ENCODE data around the gene KMT2D. TPM values are rescaled to one million over a fixed set of nuclear protein-coding genes. Genes with fewer than 3 reads are reported as not detected.
A peak's percentile ranks its signal among the peaks of the same experiment; 100 is the strongest.

Gene KMT2D
- total and polyA plus RNA-seq, 2 experiments from 2014 or later: 8.2 to 10.3 TPM

- H3K4me1 ChIP-seq (ENCODE audit: insufficient read depth): peaks cover 13% of the 10 kb centered on the region
- no peak overlapping the region for H2AFZ ChIP-seq
- H3K9me2 ChIP-seq (ENCODE audit: insufficient read depth): no peaks in the 10 kb centered on the region
- WGBS, 2 experiments (ENCODE audit: low coverage in 1 of 2, low lambda C conversion rate in 2 of 2, missing lambda C conversion rate in 2 of 2): 80 to 88% methylated on average over 9 to 11 of the region's 11 CpGs
- TF ChIP-seq EZH2phosphoT487 (IDR thresholded peaks at IDR 0.05; ENCODE audit: insufficient read depth, low read depth): no peak
- no peak for TF ChIP-seq EZH2 (IDR thresholded peaks at IDR 0.05; ENCODE audit: insufficient read depth, poor library complexity, severe bottlenecking)
- no peak overlapping the region for H3K9ac ChIP-seq
- H3K27ac ChIP-seq: no peak overlapping the region
- H3F3A ChIP-seq (ENCODE audit: insufficient read depth): peaks cover 26% of the 10 kb centered on the region; the same call in 1 of the 2 replicates
- no peak for DNase-seq
- H3K9me3 ChIP-seq (ENCODE audit: low read depth): no peaks in the 10 kb centered on the region
- H3K36me3 ChIP-seq (ENCODE audit: low read depth): peaks cover 26% of the 10 kb centered on the region
- in situ Hi-C loops (cut with MboI): no loop called here
- no peaks in the 10 kb centered on the region for H4K20me1 ChIP-seq (ENCODE audit: insufficient read depth)
- no peak overlapping the region for H3K4me2 ChIP-seq (ENCODE audit: unreplicated experiment)
- H3K27me3 ChIP-seq (replicated peaks; ENCODE audit: insufficient read depth): no peaks in the 10 kb centered on the region
- no peak overlapping the region for H3K4me3 ChIP-seq
- peaks cover 16% of the 10 kb centered on the region for H3K79me2 ChIP-seq (ENCODE audit: insufficient read depth)
These were observed 39.2 kb downstream of the KMT2D start for GRCh38 chr12:49021292-49021915.

DNA sequence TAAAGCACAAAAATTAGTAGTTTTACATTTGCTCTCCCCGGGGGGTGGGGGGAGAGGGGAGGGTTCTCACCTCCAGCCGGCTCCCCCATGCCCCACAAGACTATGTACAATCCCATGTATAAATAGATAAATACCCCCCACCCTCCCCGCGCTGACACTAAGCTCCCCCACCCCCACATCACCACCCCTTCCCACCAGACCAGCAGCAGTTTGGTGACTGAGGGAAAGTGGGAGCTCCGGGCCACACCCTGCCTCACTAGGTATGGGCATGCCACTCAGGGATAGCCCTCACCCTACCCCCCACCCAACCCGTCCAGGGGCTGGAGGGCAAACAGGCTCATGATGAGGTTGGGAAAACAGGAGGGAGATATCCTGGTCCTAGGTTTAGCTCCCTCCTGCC, 40.2 kb downstream of the KMT2D start:
- Histone ChIP-seq H3K4me1 (ENCODE audit: insufficient read depth) (peaks cover 13% of the 10 kb centered on the region), H3K27me3 (replicated peaks; ENCODE audit: insufficient read depth) (no peaks in the 10 kb centered on the region), H3K36me3 (ENCODE audit: low read depth) (peaks cover 21% of the 10 kb centered on the region), H3K79me2 (ENCODE audit: insufficient read depth) (peaks cover 26% of the 10 kb centered on the region), H2AFZ (no peak overlapping the region), H3K4me3 (no peak overlapping the region), H3F3A (ENCODE audit: insufficient read depth) (peaks cover 26% of the 10 kb centered on the region; the same call in 1 of the 2 replicates), H3K9ac (no peak overlapping the region), H3K9me3 (ENCODE audit: low read depth) (no peaks in the 10 kb centered on the region), H4K20me1 (ENCODE audit: insufficient read depth) (no peaks in the 10 kb centered on the region), H3K27ac (no peak overlapping the region), H3K9me2 (ENCODE audit: insufficient read depth) (no peaks in the 10 kb centered on the region), H3K4me2 (ENCODE audit: unreplicated experiment) (no peak overlapping the region)
- no peak for DNase-seq
- in situ Hi-C loops (cut with MboI): no loop called here
- 75 to 84% methylated on average over 4 to 6 of the region's 6 CpGs for WGBS, 2 experiments (ENCODE audit: low coverage in 1 of 2, low lambda C conversion rate in 2 of 2, missing lambda C conversion rate in 2 of 2)
- no peak for TF ChIP-seq EZH2 (IDR thresholded peaks at IDR 0.05; ENCODE audit: insufficient read depth, poor library complexity, severe bottlenecking)
- TF ChIP-seq EZH2phosphoT487 (IDR thresholded peaks at IDR 0.05; ENCODE audit: insufficient read depth, low read depth): no peak

GRCh38 chr12:49019443-49020324, 40.9 kb downstream of the KMT2D start:
- Histone ChIP-seq H3K9me2 (ENCODE audit: insufficient read depth) (no peaks in the 10 kb centered on the region), H3K4me1 (ENCODE audit: insufficient read depth) (peaks cover 13% of the 10 kb centered on the region), H4K20me1 (ENCODE audit: insufficient read depth) (no peaks in the 10 kb centered on the region), H2AFZ (no peak overlapping the region), H3K36me3 (ENCODE audit: low read depth) (peaks cover 14% of the 10 kb centered on the region), H3K4me2 (ENCODE audit: unreplicated experiment) (peak overlapping the region; percentile 91), H3K9ac (peak overlapping the region; percentile 98), H3K27me3 (replicated peaks; ENCODE audit: insufficient read depth) (no peaks in the 10 kb centered on the region), H3K79me2 (ENCODE audit: insufficient read depth) (peaks cover 33% of the 10 kb centered on the region), H3K27ac (peak overlapping the region; percentile 99), H3K9me3 (ENCODE audit: low read depth) (no peaks in the 10 kb centered on the region), H3F3A (ENCODE audit: insufficient read depth) (peaks cover 26% of the 10 kb centered on the region; the same call in 1 of the 2 replicates), H3K4me3 (peak overlapping the region; percentile 88)
- TF ChIP-seq EZH2 (IDR thresholded peaks at IDR 0.05; ENCODE audit: insufficient read depth, poor library complexity, severe bottlenecking): no peak
- no peak for TF ChIP-seq EZH2phosphoT487 (IDR thresholded peaks at IDR 0.05; ENCODE audit: insufficient read depth, low read depth)
- DNase-seq: peak; percentile 61
- in situ Hi-C loops (cut with MboI): no loop called here
- 41 to 50% methylated on average over 9 to 10 of the region's 10 CpGs for WGBS, 2 experiments (ENCODE audit: low coverage in 1 of 2, low lambda C conversion rate in 2 of 2, missing lambda C conversion rate in 2 of 2)

GRCh38 chr12:49019120-49019430, 41.5 kb downstream of the KMT2D start:
- Histone ChIP-seq H3K9me3 (ENCODE audit: low read depth) (no peaks in the 10 kb centered on the region), H2AFZ (peak overlapping the region; percentile 57), H3K4me2 (ENCODE audit: unreplicated experiment) (peak overlapping the region; percentile 91), H3F3A (ENCODE audit: insufficient read depth) (peaks cover 20% of the 10 kb centered on the region; the same call in 1 of the 2 replicates), H3K4me1 (ENCODE audit: insufficient read depth) (peaks cover 13% of the 10 kb centered on the region), H3K4me3 (peak overlapping the region; percentile 88), H3K9ac (peak overlapping the region; percentile 98), H3K27me3 (replicated peaks; ENCODE audit: insufficient read depth) (no peaks in the 10 kb centered on the region), H4K20me1 (ENCODE audit: insufficient read depth) (no peaks in the 10 kb centered on the region), H3K79me2 (ENCODE audit: insufficient read depth) (peaks cover 40% of the 10 kb centered on the region), H3K9me2 (ENCODE audit: insufficient read depth) (no peaks in the 10 kb centered on the region), H3K27ac (peak overlapping the region; percentile 99), H3K36me3 (ENCODE audit: low read depth) (peaks cover 8% of the 10 kb centered on the region; the same call in 1 of the 2 replicates)
- no peak for TF ChIP-seq EZH2phosphoT487 (IDR thresholded peaks at IDR 0.05; ENCODE audit: insufficient read depth, low read depth)
- TF ChIP-seq EZH2 (IDR thresholded peaks at IDR 0.05; ENCODE audit: insufficient read depth, poor library complexity, severe bottlenecking): no peak
- in situ Hi-C loops (cut with MboI): no loop called here
- WGBS, 2 experiments (ENCODE audit: low coverage in 1 of 2, low lambda C conversion rate in 2 of 2, missing lambda C conversion rate in 2 of 2): 2 to 3% methylated on average over 7 to 8 of the region's 8 CpGs
- no peak for DNase-seq

All from GM23248 (cell line).